PC-9 (cell line): ENCODE data around the gene CLEC4M. TPM values are rescaled to one million over a fixed set of nuclear protein-coding genes. Genes with fewer than 3 reads are reported as not detected.

Source experiments
- BruUV-seq: library from RNA; stranded (reverse); fragments of 400-500 nt; replicated peaks from 2 replicates; lab custom pipeline; 2021; lab: Mats Ljungman, UMichigan
- CTCF ChIA-PET: fragments of 300-600 bp; sonication (Branson Sonifier 250); formaldehyde crosslinking; loops from one replicate; lab custom pipeline; 2022; ENCODE audit warnings: antibody characterized with exemption; lab: Charles Lee
- POLR2A ChIA-PET: fragments of 300-600 bp; sonication (Branson Sonifier 250); formaldehyde crosslinking; loops from one replicate; lab custom pipeline; 2022; ENCODE audit warnings: antibody characterized with exemption; ENCODE audit not compliant: unreplicated experiment; lab: Charles Lee
- DNase-seq, 2 experiments: peaks; one replicate each; pipeline versions ENCODE4 v3.0.0 to v3.0.0-alpha.2; 2015 to 2022; ENCODE audit warnings: mixed read lengths in 1 of 2
- H2AFZ ChIP-seq: fragments of 200-600 bp; sonication (generic); 2 replicates; pipeline ENCODE4 v1.8.1; 2017; ENCODE audit warnings: antibody characterized with exemption
- H3F3A ChIP-seq: fragments of 200-600 bp; sonication (generic); 2 replicates; pipeline ENCODE4 v1.8.1; 2017; ENCODE audit warnings: antibody characterized with exemption, mild to moderate bottlenecking, low read depth; ENCODE audit not compliant: insufficient read depth
- H3K27ac ChIP-seq: fragments of 200-600 bp; sonication (generic); 2 replicates; pipeline ENCODE4 v1.6.1; 2016; ENCODE audit warnings: mixed run types
- H3K27me3 ChIP-seq: fragments of 200-600 bp; sonication (generic); 2 replicates; pipeline ENCODE4 v1.6.1; 2016; ENCODE audit warnings: low read depth, mixed run types; ENCODE audit not compliant: insufficient read depth
- H3K36me3 ChIP-seq: fragments of 200-600 bp; sonication (generic); 2 replicates; pipeline ENCODE4 v1.6.1; 2016; ENCODE audit warnings: low read depth, mixed run types
- H3K4me1 ChIP-seq: fragments of 200-600 bp; sonication (generic); replicated peaks from 2 replicates; pipeline ENCODE4 v1.6.1; 2016; ENCODE audit warnings: mixed run types; ENCODE audit not compliant: insufficient read depth
- H3K4me2 ChIP-seq: fragments of 200-600 bp; sonication (generic); 2 replicates; pipeline ENCODE4 v1.6.1; 2017; ENCODE audit warnings: mixed run types
- H3K4me3 ChIP-seq: fragments of 200-600 bp; sonication (generic); 2 replicates; pipeline ENCODE4 v1.6.1; 2016; ENCODE audit warnings: mixed run types
- H3K79me2 ChIP-seq: fragments of 200-600 bp; sonication (generic); 2 replicates; pipeline ENCODE4 v1.6.1; 2017; ENCODE audit warnings: low read depth, mixed run types
- H3K9me2 ChIP-seq: fragments of 200-600 bp; sonication (generic); 2 replicates; pipeline ENCODE4 v1.8.1; 2017; ENCODE audit warnings: mild to moderate bottlenecking; ENCODE audit not compliant: insufficient read depth
- H3K9me3 ChIP-seq: fragments of 200-600 bp; sonication (generic); 2 replicates; pipeline ENCODE4 v1.8.1; 2016; ENCODE audit warnings: low read depth; ENCODE audit not compliant: insufficient read depth
- H4K20me1 ChIP-seq: fragments of 200-600 bp; sonication (generic); 2 replicates; pipeline ENCODE4 v1.8.1; 2017; ENCODE audit not compliant: insufficient read depth
- CTCF ChIP-seq: fragments of 200-600 bp; sonication (generic); conservative IDR thresholded peaks from 2 replicates; pipeline ENCODE4 v1.6.1; 2017; ENCODE audit warnings: mixed run types, antibody characterized with exemption, mild to moderate bottlenecking, moderate library complexity
- EZH2 ChIP-seq: fragments of 200-600 bp; sonication (generic); IDR thresholded peaks from 2 replicates; pipeline ENCODE4 v1.8.0; 2017; ENCODE audit warnings: antibody characterized with exemption, low read depth
- intact Hi-C: fragments of 100-400 bp; cut with micrococcal nuclease; formaldehyde crosslinking; loops from one replicate; pipeline ENCODE4 v1.10.0; 2022; ENCODE audit not compliant: unreplicated experiment
- total RNA-seq: library from RNA; stranded (reverse); gene quantifications from 2 replicates; pipeline ENCODE4 v1.2.3, GENCODE V29; 2021

Gene CLEC4M
- total RNA-seq, 1 experiment from 2014 or later, result not detected

DNA sequence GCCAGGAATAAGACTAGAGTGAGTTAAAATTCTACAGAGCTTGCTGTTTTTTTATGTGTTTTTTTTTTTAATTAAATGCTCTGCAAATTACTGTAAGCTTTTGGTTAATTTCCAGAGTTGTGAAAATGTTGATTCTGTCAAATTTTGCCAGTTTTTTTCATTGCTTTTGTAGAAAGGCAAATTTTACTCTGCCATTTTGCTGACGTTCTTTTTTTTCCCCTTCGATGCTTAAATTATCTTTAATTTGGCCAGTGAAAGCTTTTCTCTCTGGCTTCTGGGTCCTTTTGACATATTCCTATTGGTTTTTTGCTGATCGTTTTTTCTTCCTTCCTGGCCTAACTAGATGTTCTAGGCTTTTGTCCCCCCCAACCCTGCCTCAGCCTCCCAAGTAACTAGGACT is 43.2 kb downstream of the CLEC4M start:
- no peaks in the 10 kb centered on the region for H4K20me1 ChIP-seq
- H3F3A ChIP-seq, result peaks cover 40% of the 10 kb centered on the region
- H3K9me2 ChIP-seq, result no peaks in the 10 kb centered on the region
- no peaks in the 10 kb centered on the region for H3K9me3 ChIP-seq
- TF ChIP-seq CTCF, result no peak
- no peak for TF ChIP-seq EZH2
- H3K27ac ChIP-seq, result no peak overlapping the region
- no peaks in the 10 kb centered on the region for H3K27me3 ChIP-seq
- intact Hi-C loops, result no loop called here
- H3K4me1 ChIP-seq, result peaks cover 35% of the 10 kb centered on the region
- CTCF ChIA-PET, result no interaction called here
- H3K4me2 ChIP-seq, result no peak overlapping the region
- BruUV-seq, result no TSS peak
- no peak overlapping the region for H3K4me3 ChIP-seq
- no peak overlapping the region for H2AFZ ChIP-seq
- no peak for DNase-seq
- no peaks in the 10 kb centered on the region for H3K36me3 ChIP-seq
- POLR2A ChIA-PET, result no interaction called here
- H3K79me2 ChIP-seq, result no peaks in the 10 kb centered on the region

GRCh38 chr19:7806876-7807275 is 43.8 kb downstream of the CLEC4M start:
- no TSS peak for BruUV-seq
- intact Hi-C loops, result no loop called here
- H3K4me3 ChIP-seq, result peak overlapping the region; percentile 21; the same call in 1 of the 2 replicates
- H3K36me3 ChIP-seq, result no peaks in the 10 kb centered on the region
- H3F3A ChIP-seq, result peaks cover 44% of the 10 kb centered on the region
- peak in 1 of 2 experiments; percentile 65 for DNase-seq
- H3K27me3 ChIP-seq, result no peaks in the 10 kb centered on the region
- POLR2A ChIA-PET, result no interaction called here
- peaks cover 35% of the 10 kb centered on the region for H3K4me1 ChIP-seq
- CTCF ChIA-PET, result no interaction called here
- H3K79me2 ChIP-seq, result no peaks in the 10 kb centered on the region
- TF ChIP-seq EZH2 (no peak), CTCF (no peak)
- H3K9me3 ChIP-seq, result no peaks in the 10 kb centered on the region
- peak overlapping the region; percentile 55 for H3K27ac ChIP-seq
- peak overlapping the region; percentile 65 for H3K4me2 ChIP-seq
- no peaks in the 10 kb centered on the region for H3K9me2 ChIP-seq
- no peaks in the 10 kb centered on the region for H4K20me1 ChIP-seq
- H2AFZ ChIP-seq, result no peak overlapping the region

GRCh38 chr19:7808108-7808507 is 45.1 kb downstream of the CLEC4M start:
- CTCF ChIA-PET, result interaction anchor here (0.6 kb wide), 1 partner anchor 170 kb away, joined by 5 read pairs; no protein-coding TSS in a partner anchor
- intact Hi-C loops, result no loop called here
- Histone ChIP-seq H3K4me1 (peaks cover 35% of the 10 kb centered on the region), H2AFZ (no peak overlapping the region), H3K79me2 (no peaks in the 10 kb centered on the region), H3K9me2 (no peaks in the 10 kb centered on the region), H3F3A (peaks cover 48% of the 10 kb centered on the region), H3K27me3 (no peaks in the 10 kb centered on the region), H3K4me2 (peak overlapping the region; percentile 65), H3K27ac (peak overlapping the region; percentile 55), H3K9me3 (no peaks in the 10 kb centered on the region), H3K36me3 (no peaks in the 10 kb centered on the region), H4K20me1 (no peaks in the 10 kb centered on the region), H3K4me3 (peak overlapping the region; percentile 21; the same call in 1 of the 2 replicates)
- no TSS peak for BruUV-seq
- DNase-seq, result peak in 1 of 2 experiments; percentile 84
- POLR2A ChIA-PET, result interaction anchor here (0.7 kb wide), 1 partner anchor 182 kb away, joined by 19 read pairs; no protein-coding TSS in a partner anchor
- TF ChIP-seq CTCF (no peak), EZH2 (no peak)
